ENCODE measurements around the gene PRR35. TPM values are rescaled to one million over a fixed set of nuclear protein-coding genes. Genes with fewer than 3 reads are reported as not detected.
A peak's percentile ranks its signal among the peaks of the same experiment; 100 is the strongest.

The PRR35 gene
- total RNA-seq, 1 donor from 2014 or later, result not detected

DNA sequence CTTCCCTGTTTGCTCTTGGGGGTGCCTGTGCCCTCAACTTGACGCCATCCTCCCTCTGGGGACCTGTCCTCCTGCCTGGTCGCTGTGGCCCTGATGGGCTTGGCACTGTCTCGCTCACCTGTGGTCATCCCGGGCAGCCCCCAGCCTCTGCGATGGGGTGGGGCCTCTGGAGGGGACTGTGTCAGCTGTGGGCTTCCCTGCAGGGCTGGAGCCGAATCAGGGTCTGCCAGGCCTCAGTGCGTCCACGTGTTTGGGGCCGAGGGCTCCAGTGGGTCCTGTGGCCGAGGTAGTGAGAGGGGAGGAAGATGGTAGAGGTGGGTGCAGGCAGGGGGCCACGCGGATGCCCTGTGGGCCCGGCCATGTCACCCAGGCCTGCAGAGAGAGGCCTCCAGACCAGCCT, 17.6 kb downstream of the PRR35 start:
- intact Hi-C loops (cut with micrococcal nuclease), result no loop called here
- no peaks in the 10 kb centered on the region for H3K9me3 Mint-ChIP-seq
- H3K4me3 Mint-ChIP-seq (ENCODE audit: low read depth), result no peak overlapping the region
- no peak for DNase-seq (ENCODE audit: low spot score)
- no peaks in the 10 kb centered on the region for H3K36me3 Mint-ChIP-seq (ENCODE audit: low read depth)
- no peak overlapping the region for H3K27ac Mint-ChIP-seq
- H3K27me3 Mint-ChIP-seq (ENCODE audit: low read depth), result no peaks in the 10 kb centered on the region
- no peaks in the 10 kb centered on the region for H3K4me1 Mint-ChIP-seq (ENCODE audit: low read depth)

DNA sequence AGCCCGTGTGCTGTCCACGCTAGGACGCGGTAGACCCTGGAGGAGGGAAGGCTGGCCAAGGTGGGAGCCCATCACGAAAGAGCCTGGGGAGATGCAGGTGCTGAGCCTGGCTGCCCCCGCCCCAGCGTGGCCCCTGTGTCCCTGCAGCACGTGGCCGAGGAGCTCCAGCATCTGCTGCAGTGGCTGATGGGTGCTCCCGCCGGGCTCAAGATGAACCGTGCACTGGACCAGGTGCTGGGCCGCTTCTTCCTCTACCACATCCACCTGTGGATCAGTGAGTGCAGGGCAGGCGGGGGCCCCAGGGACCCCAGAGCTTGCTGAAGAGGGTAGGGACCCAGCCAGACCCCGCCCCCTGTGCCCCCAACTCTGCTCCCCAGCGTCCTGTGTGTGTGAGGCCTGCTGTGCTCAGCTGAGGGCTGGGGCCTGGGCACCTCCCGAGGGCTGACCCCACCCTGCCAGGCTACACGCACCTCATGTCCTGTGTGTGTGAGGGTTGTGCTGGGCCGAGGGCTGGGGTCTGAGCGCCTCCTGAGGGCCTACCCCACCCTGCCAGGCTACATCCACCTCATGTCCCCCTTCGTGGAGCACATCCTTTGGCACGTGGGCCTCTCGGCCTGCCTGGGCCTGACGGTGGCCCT, 18.2 kb downstream of the PRR35 start:
- Mint-ChIP-seq H3K27ac (no peak overlapping the region), H3K9me3 (no peaks in the 10 kb centered on the region), H3K4me1 (ENCODE audit: low read depth) (no peaks in the 10 kb centered on the region), H3K27me3 (ENCODE audit: low read depth) (no peaks in the 10 kb centered on the region), H3K4me3 (ENCODE audit: low read depth) (no peak overlapping the region), H3K36me3 (ENCODE audit: low read depth) (no peaks in the 10 kb centered on the region)
- no peak for DNase-seq (ENCODE audit: low spot score)
- intact Hi-C loops (cut with micrococcal nuclease), result no loop called here

DNA sequence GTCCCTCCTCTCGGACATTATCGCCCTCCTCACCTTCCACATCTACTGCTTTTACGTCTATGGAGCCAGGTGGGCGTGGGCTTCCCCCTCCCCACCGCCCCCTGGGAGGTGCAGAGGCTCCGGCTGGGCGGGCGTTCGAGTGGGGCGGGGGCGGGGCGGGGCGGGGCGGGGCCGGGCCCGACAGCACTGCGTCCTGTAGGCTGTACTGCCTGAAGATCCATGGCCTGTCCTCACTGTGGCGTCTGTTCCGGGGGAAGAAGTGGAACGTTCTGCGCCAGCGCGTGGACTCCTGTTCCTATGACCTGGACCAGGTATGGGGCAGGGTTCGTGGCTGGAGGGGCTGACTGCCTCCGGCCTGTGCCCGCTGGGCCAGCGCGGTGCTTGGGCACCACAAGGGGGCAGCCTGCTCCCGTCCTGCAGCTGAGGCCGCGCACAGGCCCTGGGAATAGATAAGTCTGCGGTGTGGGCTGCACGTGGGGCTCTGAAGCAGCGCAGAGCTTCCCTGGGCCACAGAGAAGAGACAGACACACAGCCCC, 18.7 kb downstream of the PRR35 start:
- H3K4me3 Mint-ChIP-seq (ENCODE audit: low read depth), result no peak overlapping the region
- no peaks in the 10 kb centered on the region for H3K27me3 Mint-ChIP-seq (ENCODE audit: low read depth)
- intact Hi-C loops (cut with micrococcal nuclease), result no loop called here
- no peaks in the 10 kb centered on the region for H3K9me3 Mint-ChIP-seq
- no peaks in the 10 kb centered on the region for H3K4me1 Mint-ChIP-seq (ENCODE audit: low read depth)
- no peaks in the 10 kb centered on the region for H3K36me3 Mint-ChIP-seq (ENCODE audit: low read depth)
- peak; percentile 41 for DNase-seq (ENCODE audit: low spot score)
- H3K27ac Mint-ChIP-seq, result no peak overlapping the region

DNA sequence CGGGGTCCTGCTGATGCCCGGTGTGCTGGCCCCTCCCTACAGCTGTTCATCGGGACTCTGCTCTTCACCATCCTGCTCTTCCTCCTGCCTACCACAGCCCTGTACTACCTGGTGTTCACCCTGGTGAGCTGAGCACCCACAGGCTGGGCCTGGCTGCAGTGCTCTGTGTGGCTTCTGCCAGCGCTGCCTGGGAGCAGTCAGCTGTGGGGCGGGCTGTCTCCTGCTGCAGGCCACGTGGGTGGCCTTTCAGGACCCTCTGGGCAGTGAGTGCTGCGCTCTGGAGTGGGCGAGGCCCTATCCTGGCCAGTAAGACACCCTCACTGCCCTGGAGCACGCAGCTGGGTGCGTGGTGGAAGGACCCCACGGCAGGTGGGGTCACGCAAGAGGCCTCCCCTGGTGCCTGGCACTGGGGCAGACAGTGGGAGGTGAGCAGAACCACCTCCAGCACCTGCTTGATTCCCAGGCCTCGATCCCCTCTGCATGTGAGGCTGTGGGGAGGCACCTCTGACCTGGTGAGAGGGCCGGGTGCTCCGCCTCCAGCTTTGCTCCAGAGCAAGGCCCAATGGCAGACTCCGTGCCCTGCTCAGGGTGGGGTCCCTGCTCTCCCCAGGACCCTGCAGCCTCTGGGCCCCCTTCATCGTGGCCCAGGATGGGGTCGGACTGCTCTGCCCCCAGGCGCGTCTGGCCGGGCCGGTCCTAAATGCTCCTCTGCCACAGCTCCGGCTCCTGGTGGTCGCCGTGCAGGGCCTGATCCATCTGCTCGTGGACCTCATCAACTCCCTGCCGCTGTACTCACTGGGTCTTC, 20.1 kb downstream of the PRR35 start:
- Mint-ChIP-seq H3K9me3 (no peaks in the 10 kb centered on the region), H3K4me3 (ENCODE audit: low read depth) (no peak overlapping the region), H3K4me1 (ENCODE audit: low read depth) (no peaks in the 10 kb centered on the region), H3K27ac (no peak overlapping the region), H3K27me3 (ENCODE audit: low read depth) (no peaks in the 10 kb centered on the region), H3K36me3 (ENCODE audit: low read depth) (no peaks in the 10 kb centered on the region)
- no peak for DNase-seq (ENCODE audit: low spot score)
- intact Hi-C loops (cut with micrococcal nuclease), result no loop called here

DNA sequence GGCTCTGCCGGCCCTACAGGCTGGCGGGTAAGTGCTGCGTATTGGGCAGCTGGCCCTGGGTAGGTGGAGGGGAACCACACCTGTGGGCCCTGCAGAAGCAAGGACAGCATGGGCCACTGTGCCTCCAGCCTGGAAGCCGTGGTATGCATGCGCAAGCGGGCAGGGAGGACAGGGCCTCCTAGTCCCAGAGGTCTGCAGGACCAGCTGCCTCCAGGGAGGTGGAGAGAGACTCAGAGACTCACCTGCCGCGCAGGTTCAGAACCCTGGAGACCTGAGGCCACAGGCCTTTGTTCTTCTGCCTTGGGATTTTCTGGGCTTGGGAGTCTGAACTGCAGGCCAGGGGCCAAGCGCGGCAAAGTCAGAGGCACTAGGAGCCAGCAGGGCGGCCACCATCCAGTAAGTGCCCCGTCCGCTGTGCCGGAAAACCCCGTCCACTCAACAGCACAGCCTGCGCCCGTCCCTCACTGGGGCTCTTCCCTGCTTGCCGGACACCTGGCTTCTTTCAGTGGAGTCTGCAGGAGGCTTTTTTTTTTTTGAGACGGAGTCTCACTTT, 20.8 kb downstream of the PRR35 start:
- intact Hi-C loops (cut with micrococcal nuclease), result no loop called here
- Mint-ChIP-seq H3K27ac (no peak overlapping the region), H3K4me3 (ENCODE audit: low read depth) (no peak overlapping the region), H3K4me1 (ENCODE audit: low read depth) (no peaks in the 10 kb centered on the region), H3K36me3 (ENCODE audit: low read depth) (no peaks in the 10 kb centered on the region), H3K9me3 (no peaks in the 10 kb centered on the region), H3K27me3 (ENCODE audit: low read depth) (no peaks in the 10 kb centered on the region)
- no peak for DNase-seq (ENCODE audit: low spot score)

DNA sequence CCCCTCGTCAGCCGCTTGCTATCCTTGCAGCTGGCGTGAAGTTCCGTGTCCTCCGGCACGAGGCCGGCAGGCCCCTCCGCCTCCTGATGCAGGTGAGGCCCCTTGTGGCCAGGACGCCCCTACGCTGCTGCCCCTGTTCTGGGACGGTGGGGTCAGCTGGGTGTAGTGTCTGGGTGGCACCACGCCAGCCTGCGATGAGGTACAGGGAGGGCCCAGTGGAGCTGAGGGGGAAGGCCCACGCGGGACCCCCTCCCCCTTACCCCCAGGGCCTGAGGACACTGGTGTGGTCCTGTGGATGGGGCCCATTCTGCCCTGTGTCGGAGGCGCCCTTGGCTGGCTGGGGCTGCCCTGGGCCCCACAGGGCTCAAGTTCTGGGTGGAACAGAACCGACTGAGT, 22.0 kb downstream of the PRR35 start:
- no peak for DNase-seq (ENCODE audit: low spot score)
- Mint-ChIP-seq H3K4me3 (ENCODE audit: low read depth) (no peak overlapping the region), H3K9me3 (no peaks in the 10 kb centered on the region), H3K36me3 (ENCODE audit: low read depth) (peaks cover under 1% of the 10 kb centered on the region), H3K4me1 (ENCODE audit: low read depth) (peaks cover under 1% of the 10 kb centered on the region), H3K27ac (no peak overlapping the region), H3K27me3 (ENCODE audit: low read depth) (no peaks in the 10 kb centered on the region)
- intact Hi-C loops (cut with micrococcal nuclease), result no loop called here

DNA sequence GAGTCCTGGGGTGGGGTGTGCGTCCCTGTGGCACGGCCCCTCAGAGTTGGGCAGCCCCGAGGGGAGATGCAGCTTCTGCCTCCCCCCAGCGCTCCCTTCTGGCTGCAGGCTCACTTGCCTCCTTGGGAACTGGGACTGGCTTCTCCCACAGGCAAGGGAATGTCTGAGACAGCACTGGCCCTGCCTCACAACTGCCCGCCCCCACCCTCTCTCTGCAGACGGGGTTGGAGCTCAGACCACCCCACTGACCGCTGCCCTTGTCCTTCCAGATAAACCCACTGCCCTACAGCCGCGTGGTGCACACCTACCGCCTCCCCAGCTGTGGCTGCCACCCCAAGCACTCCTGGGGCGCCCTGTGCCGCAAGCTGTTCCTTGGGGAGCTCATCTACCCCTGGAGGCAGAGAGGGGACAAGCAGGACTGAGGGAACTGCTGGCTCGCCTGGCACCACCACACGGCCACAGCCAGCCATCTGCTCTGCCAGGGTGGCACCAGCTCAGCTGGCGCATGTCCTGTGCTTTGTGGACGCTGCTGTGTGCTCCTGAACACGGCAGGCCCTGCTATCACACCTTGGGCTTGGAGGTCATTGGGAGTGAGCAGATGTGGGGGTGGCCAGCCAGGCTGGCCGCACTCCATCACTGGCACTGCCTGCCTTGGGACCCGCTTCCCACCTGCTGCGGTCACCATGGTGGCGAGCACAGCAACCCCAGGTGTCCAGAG, 22.6 kb downstream of the PRR35 start:
- Mint-ChIP-seq H3K36me3 (ENCODE audit: low read depth) (peaks cover 4% of the 10 kb centered on the region), H3K9me3 (no peaks in the 10 kb centered on the region), H3K27me3 (ENCODE audit: low read depth) (no peaks in the 10 kb centered on the region), H3K27ac (no peak overlapping the region), H3K4me1 (ENCODE audit: low read depth) (peaks cover 3% of the 10 kb centered on the region), H3K4me3 (ENCODE audit: low read depth) (no peak overlapping the region)
- no peak for DNase-seq (ENCODE audit: low spot score)
- intact Hi-C loops (cut with micrococcal nuclease), result no loop called here

DNA sequence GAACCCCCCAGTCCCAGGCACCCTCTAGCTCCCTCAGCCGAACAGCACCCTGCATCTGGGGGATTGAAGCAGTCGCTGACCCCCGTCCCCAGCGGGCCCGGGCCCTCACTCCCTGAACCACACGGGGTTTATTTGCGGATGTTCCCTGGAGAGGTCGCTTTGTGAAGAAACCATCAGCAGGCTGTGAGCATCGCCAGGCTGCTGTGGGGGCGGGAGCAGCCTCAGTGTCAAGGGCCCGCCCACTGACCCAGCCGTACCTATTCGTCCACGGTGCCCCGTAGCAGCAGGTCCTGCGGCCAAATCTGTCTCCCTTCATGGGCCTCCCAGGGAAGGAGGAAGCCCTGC, 23.2 kb downstream of the PRR35 start:
- intact Hi-C loops (cut with micrococcal nuclease), result no loop called here
- Mint-ChIP-seq H3K4me3 (ENCODE audit: low read depth) (no peak overlapping the region), H3K27ac (no peak overlapping the region)

DNA sequence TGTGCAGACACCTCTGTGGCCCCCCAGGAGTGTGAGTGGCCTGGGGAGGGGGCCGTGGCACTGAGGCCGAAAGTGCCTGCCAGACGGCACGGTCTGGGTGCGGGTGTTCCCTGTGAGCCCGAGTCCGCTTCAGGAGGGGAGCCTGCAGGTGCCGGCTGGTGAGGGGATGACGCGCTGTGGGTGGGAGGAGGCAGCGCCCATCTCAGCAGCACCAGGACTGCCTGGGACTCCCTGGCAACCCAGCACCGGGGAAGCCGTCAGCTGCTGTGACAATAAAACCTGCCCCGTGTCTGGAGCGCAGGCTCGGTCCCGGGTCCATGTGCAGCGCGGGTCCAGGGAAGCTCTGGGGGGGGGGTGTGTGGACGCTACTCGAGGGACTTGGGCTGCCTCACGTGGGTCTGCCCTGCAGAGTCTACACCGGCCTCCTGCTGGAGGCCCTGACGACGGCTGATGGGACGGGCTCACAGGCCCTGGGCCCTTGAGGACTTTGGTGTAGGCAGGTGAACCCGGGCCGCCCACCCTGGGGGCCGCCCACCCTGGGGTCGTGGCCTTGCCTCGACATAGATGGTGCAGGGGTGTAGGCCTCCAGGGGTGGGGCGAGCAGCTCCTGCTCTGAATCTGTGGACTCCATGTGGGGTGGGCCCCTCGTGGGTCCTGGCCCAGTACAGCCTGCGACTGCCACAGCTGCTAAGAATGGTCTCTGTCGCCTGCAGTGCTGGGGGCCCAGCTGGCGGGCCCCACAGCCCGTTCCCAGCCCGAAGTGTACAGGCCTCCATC, 23.8 kb downstream of the PRR35 start:
- Mint-ChIP-seq H3K4me1 (ENCODE audit: low read depth) (peaks cover 3% of the 10 kb centered on the region), H3K36me3 (ENCODE audit: low read depth) (peaks cover 9% of the 10 kb centered on the region), H3K9me3 (no peaks in the 10 kb centered on the region), H3K4me3 (ENCODE audit: low read depth) (no peak overlapping the region), H3K27me3 (ENCODE audit: low read depth) (no peaks in the 10 kb centered on the region), H3K27ac (no peak overlapping the region)
- intact Hi-C loops (cut with micrococcal nuclease), result no loop called here
- no peak for DNase-seq (ENCODE audit: low spot score)

More for the DNA sequence above, 23.2 kb downstream of the PRR35 start:
- no peak for DNase-seq (ENCODE audit: low spot score)
- Mint-ChIP-seq H3K9me3 (no peaks in the 10 kb centered on the region), H3K27me3 (ENCODE audit: low read depth) (no peaks in the 10 kb centered on the region), H3K4me1 (ENCODE audit: low read depth) (peaks cover 3% of the 10 kb centered on the region), H3K36me3 (ENCODE audit: low read depth) (peaks cover 6% of the 10 kb centered on the region)

DNA sequence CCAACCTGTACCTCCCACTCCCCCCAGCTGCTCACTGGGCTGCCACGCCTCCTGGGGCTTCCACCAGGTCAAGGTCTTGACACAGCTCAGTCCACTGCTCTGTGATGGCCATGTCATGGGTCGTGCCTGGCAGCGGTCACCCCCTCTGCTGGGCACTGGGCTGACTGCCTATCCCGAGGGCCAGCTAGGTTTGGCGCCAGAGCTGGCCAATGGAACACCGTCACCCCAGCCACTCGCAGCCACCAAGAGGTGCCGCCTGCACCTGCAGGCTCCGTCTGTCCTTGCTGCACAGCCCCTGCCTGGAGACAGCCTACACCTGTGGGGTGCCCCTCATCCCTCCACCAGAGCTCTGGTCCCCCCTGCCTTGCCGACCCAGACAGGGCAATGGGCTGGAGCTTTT, 25.2 kb downstream of the PRR35 start:
- Mint-ChIP-seq H3K27me3 (ENCODE audit: low read depth) (no peaks in the 10 kb centered on the region), H3K27ac (no peak overlapping the region), H3K4me1 (ENCODE audit: low read depth) (peaks cover 3% of the 10 kb centered on the region), H3K36me3 (ENCODE audit: low read depth) (peaks cover 9% of the 10 kb centered on the region), H3K4me3 (ENCODE audit: low read depth) (no peak overlapping the region), H3K9me3 (no peaks in the 10 kb centered on the region)
- no peak for DNase-seq (ENCODE audit: low spot score)
- intact Hi-C loops (cut with micrococcal nuclease), result loop anchor here (5.0 kb wide), 1 partner anchor 97 kb away; the partner anchor contains the start of genes JMJD8 and STUB1

DNA sequence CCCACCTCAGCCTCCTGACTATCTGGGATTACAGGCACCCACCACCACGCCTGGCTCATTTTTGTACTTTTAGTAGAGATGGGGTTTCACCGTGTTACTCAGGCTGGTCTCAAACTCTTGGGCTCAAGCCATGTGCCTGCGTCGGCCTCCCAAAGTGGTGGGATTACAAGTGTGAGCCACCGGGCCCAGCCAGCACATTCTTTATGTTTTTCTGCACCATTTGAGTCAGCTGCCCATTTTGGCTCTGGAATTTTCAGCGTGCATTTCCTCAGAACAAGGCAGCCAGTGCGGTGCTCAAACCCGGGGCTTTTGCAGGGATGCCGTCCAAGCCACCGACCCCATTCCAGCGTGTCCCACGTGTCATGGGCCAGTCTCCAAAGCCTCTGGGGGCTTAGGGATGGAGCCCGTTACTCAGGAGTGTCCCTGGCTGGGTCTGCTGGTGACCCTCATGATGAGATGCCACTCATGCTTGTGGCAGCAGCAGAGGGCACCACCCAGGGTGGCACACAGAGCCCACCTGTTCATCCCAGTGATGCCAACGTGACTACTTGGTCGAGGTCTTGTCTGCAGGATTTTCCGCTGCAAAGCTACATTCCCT, 26.0 kb downstream of the PRR35 start:
- DNase-seq (ENCODE audit: low spot score), result no peak
- Mint-ChIP-seq H3K27ac (no peak overlapping the region), H3K9me3 (no peaks in the 10 kb centered on the region), H3K4me3 (ENCODE audit: low read depth) (no peak overlapping the region), H3K4me1 (ENCODE audit: low read depth) (peaks cover 10% of the 10 kb centered on the region), H3K27me3 (ENCODE audit: low read depth) (no peaks in the 10 kb centered on the region), H3K36me3 (ENCODE audit: low read depth) (peaks cover 9% of the 10 kb centered on the region)
- intact Hi-C loops (cut with micrococcal nuclease), result loop anchor here (5.0 kb wide), 1 partner anchor 96 kb away; the partner anchor contains the start of genes JMJD8 and STUB1

Data from activated T-helper 2 cell treated with anti-CD3 and anti-CD28 coated beads, Interferon-gamma antibody, Interleukin-2, Interleukin-4, amounts not matched to agents 10 μg/mL and 5 μg/mL and 100 μg/mL, durations not matched to agents 14 hours and 24 hours and 36 hours (primary cell).